Measurements from ENCODE around the gene YY1. TPM values are rescaled to one million over a fixed set of nuclear protein-coding genes. Genes with fewer than 3 reads are reported as not detected.

YY1 gene
- polyA plus RNA-seq, 2 of the 4 experiments (the other 2 are of a cell fraction): 58.4 to 65.8 TPM

- Histone ChIP-seq H3K4me3 (no peak overlapping the region), H3K4me1 (0 out of 3 replicates have a peak, but pooled peaks cover 6% of the 10 kb centered on the region), H3K9me3 (no peaks in the 10 kb centered on the region), H3K4me2 (no peak overlapping the region), H3K27ac (no peak overlapping the region)
- WGBS (ENCODE audit: missing lambda C conversion rate): 94% methylated on average over 7 of the region's 7 CpGs
- FAIRE-seq (no peak), ATAC-seq (no peak), DNase-seq (ENCODE audit: low read depth in 1 of 2, low spot score in 1 of 2) (no peak)
- POLR2A ChIA-PET: no interaction called here
- CTCF ChIA-PET: interaction anchor here (0.7 to 9.6 kb wide), 3 partner anchors 9 to 102 kb away, joined by 3 to 83 read pairs (median 3); no protein-coding TSS in a partner anchor
- TF ChIP-seq CHD2 (IDR thresholded peaks at IDR 0.05; ENCODE audit: low read length, partially characterized antibody): no peak
- no peak for TF ChIP-seq EHMT2 (IDR thresholded peaks at IDR 0.05; ENCODE audit: low read depth)
- TF ChIP-seq HEYL (CRISPR knock-in tag; IDR thresholded peaks at IDR 0.05): no peak
- no peak for TF ChIP-seq EHF (CRISPR knock-in tag; IDR thresholded peaks at IDR 0.05)
- TF ChIP-seq, protein P1, sequence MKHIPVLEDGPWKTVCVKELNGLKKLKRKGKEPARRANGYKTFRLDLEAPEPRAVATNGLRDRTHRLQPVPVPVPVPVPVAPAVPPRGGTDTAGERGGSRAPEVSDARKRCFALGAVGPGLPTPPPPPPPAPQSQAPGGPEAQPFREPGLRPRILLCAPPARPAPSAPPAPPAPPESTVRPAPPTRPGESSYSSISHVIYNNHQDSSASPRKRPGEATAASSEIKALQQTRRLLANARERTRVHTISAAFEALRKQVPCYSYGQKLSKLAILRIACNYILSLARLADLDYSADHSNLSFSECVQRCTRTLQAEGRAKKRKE (CRISPR knock-in tag; IDR thresholded peaks at IDR 0.05; ENCODE audit: low read depth): no peak
- TF ChIP-seq PHF8 (IDR thresholded peaks at IDR 0.05; ENCODE audit: borderline replicate concordance, low read depth): no peak
- TF ChIP-seq ZFP36 (IDR thresholded peaks at IDR 0.05; ENCODE audit: borderline replicate concordance, partially characterized antibody): no peak
Measured at GRCh38 chr14:100275214-100275613, 36.3 kb downstream of the YY1 start.

- ATAC-seq (peak in 1 of 2 experiments; percentile 40; a peak in 2 of 6 replicates), DNase-seq (ENCODE audit: low read depth in 1 of 2, low spot score in 1 of 2) (no peak), FAIRE-seq (no peak)
- no peak overlapping the region for H3K4me2 ChIP-seq
- CTCF ChIA-PET: interaction anchor here (0.7 to 1.5 kb wide), 6 partner anchors 10 to 92 kb away, joined by 3 to 6 read pairs (median 3); no protein-coding TSS in a partner anchor
- H3K4me1 ChIP-seq: 0 out of 3 replicates have a peak, but pooled peaks cover 6% of the 10 kb centered on the region
- POLR2A ChIA-PET: interaction anchor here (0.6 kb wide), 1 partner anchor 33 kb away, joined by 3 read pairs; no protein-coding TSS in a partner anchor
- TF ChIP-seq GATA3 (IDR thresholded peaks at IDR 0.05; ENCODE audit: borderline replicate concordance): no peak
- TF ChIP-seq POLR2A (IDR thresholded peaks at IDR 0.05; ENCODE audit: low read length): no peak
- TF ChIP-seq RFX5 (IDR thresholded peaks at IDR 0.05): no peak
- TF ChIP-seq CHD4 (IDR thresholded peaks at IDR 0.05; ENCODE audit: borderline replicate concordance): no peak
- TF ChIP-seq JUNB (IDR thresholded peaks at IDR 0.05): no peak
- TF ChIP-seq FOSB (CRISPR knock-in tag; IDR thresholded peaks at IDR 0.05): no peak
- TF ChIP-seq ZC3H11A (IDR thresholded peaks at IDR 0.05): no peak
- TF ChIP-seq HDAC2 (IDR thresholded peaks at IDR 0.05): no peak
- TF ChIP-seq KDM5A (IDR thresholded peaks at IDR 0.05): no peak
- TF ChIP-seq HEYL (CRISPR knock-in tag; IDR thresholded peaks at IDR 0.05): no peak
- TF ChIP-seq POLR2AphosphoS2 (conservative IDR thresholded peaks at IDR 0.05; ENCODE audit: low read length): no peak
- TF ChIP-seq, protein P2, sequence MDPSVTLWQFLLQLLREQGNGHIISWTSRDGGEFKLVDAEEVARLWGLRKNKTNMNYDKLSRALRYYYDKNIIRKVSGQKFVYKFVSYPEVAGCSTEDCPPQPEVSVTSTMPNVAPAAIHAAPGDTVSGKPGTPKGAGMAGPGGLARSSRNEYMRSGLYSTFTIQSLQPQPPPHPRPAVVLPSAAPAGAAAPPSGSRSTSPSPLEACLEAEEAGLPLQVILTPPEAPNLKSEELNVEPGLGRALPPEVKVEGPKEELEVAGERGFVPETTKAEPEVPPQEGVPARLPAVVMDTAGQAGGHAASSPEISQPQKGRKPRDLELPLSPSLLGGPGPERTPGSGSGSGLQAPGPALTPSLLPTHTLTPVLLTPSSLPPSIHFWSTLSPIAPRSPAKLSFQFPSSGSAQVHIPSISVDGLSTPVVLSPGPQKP (IDR thresholded peaks at IDR 0.05; ENCODE audit: low read depth, low read length): no peak
- TF ChIP-seq ZFP36 (IDR thresholded peaks at IDR 0.05; ENCODE audit: borderline replicate concordance, partially characterized antibody): no peak
- 0 out of 6 replicates have a peak overlapping the region, but pooled peaks of 1 of the 2 experiments have one; percentile 11 for H3K27ac ChIP-seq
- H3K9me3 ChIP-seq: no peaks in the 10 kb centered on the region
- 70% methylated on average over 8 of the region's 8 CpGs for WGBS (ENCODE audit: missing lambda C conversion rate)
- H3K4me3 ChIP-seq: no peak overlapping the region
Measured at GRCh38 chr14:100278702-100279101, 39.8 kb downstream of the YY1 start.

GRCh38 chr14:100279133-100279532 is 40.2 kb downstream of the YY1 start:
- ChIA-PET CTCF (interaction anchor here (0.7 to 1.3 kb wide), 4 partner anchors 22 to 92 kb away, joined by 3 to 5 read pairs (median 3); no protein-coding TSS in a partner anchor), POLR2A (interaction anchor here (0.6 kb wide), 1 partner anchor 32 kb away, joined by 3 read pairs; no protein-coding TSS in a partner anchor)
- ATAC-seq (no peak), DNase-seq (ENCODE audit: low read depth in 1 of 2, low spot score in 1 of 2) (no peak), FAIRE-seq (no peak)
- Histone ChIP-seq H3K4me3 (no peak overlapping the region), H3K27ac (no peak overlapping the region), H3K4me1 (0 out of 3 replicates have a peak, but pooled peaks cover 6% of the 10 kb centered on the region), H3K4me2 (no peak overlapping the region), H3K9me3 (no peaks in the 10 kb centered on the region)
- no peak for TF ChIP-seq CBX2 (IDR thresholded peaks at IDR 0.05; ENCODE audit: borderline replicate concordance, low read depth)
- TF ChIP-seq ZSCAN20 (CRISPR knock-in tag; IDR thresholded peaks at IDR 0.05): no peak
- TF ChIP-seq, protein P3, sequence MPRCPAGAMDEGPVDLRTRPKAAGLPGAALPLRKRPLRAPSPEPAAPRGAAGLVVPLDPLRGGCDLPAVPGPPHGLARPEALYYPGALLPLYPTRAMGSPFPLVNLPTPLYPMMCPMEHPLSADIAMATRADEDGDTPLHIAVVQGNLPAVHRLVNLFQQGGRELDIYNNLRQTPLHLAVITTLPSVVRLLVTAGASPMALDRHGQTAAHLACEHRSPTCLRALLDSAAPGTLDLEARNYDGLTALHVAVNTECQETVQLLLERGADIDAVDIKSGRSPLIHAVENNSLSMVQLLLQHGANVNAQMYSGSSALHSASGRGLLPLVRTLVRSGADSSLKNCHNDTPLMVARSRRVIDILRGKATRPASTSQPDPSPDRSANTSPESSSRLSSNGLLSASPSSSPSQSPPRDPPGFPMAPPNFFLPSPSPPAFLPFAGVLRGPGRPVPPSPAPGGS (IDR thresholded peaks at IDR 0.05): no peak
- no peak for TF ChIP-seq RNF2 (IDR thresholded peaks at IDR 0.05; ENCODE audit: borderline replicate concordance, low read depth)
- no peak for TF ChIP-seq TP53 (CRISPR knock-in tag; IDR thresholded peaks at IDR 0.05)
- TF ChIP-seq KDM5A (IDR thresholded peaks at IDR 0.05): no peak
- TF ChIP-seq HDAC2 (IDR thresholded peaks at IDR 0.05): no peak
- TF ChIP-seq, protein P4, sequence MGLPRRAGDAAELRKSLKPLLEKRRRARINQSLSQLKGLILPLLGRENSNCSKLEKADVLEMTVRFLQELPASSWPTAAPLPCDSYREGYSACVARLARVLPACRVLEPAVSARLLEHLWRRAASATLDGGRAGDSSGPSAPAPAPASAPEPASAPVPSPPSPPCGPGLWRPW (IDR thresholded peaks at IDR 0.05): no peak
- no peak for TF ChIP-seq HOXB5 (CRISPR knock-in tag; IDR thresholded peaks at IDR 0.05)
- no peak for TF ChIP-seq GATA3 (IDR thresholded peaks at IDR 0.05; ENCODE audit: borderline replicate concordance)
- no peak for TF ChIP-seq HOXB13 (CRISPR knock-in tag; IDR thresholded peaks at IDR 0.05; ENCODE audit: low read depth)
- no peak for TF ChIP-seq POLR2AphosphoS2 (conservative IDR thresholded peaks at IDR 0.05; ENCODE audit: low read length)
- no peak for TF ChIP-seq SREBF2 (IDR thresholded peaks at IDR 0.05)
- WGBS (ENCODE audit: missing lambda C conversion rate): 79% methylated on average over 2 of the region's 2 CpGs

All from A549 (cell line).